Measurements from ENCODE around the gene MTARC2.

Gene MTARC2

GRCh38 chr1:220827445-220828178 is 79.5 kb downstream of the MTARC2 start:
- no peak for DNase-seq (ENCODE audit: low read depth, low spot score)

DNA sequence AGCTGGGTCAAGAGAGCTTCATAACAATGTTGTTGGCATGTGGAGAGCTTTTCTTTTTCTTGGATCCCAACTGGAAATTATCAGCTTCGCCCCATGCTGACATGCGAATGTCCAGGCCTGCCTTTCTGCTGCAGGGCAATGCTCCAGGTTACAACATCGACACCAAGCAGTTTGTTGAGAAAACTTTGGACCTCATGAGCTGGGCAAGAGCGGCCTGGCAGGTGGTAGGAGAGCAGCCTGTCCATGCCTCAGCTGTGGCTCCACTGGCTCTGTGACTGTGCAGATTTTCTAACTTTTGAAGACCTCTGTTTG is 80.0 kb downstream of the MTARC2 start:
- no peak for DNase-seq (ENCODE audit: low read depth, low spot score)

DNA sequence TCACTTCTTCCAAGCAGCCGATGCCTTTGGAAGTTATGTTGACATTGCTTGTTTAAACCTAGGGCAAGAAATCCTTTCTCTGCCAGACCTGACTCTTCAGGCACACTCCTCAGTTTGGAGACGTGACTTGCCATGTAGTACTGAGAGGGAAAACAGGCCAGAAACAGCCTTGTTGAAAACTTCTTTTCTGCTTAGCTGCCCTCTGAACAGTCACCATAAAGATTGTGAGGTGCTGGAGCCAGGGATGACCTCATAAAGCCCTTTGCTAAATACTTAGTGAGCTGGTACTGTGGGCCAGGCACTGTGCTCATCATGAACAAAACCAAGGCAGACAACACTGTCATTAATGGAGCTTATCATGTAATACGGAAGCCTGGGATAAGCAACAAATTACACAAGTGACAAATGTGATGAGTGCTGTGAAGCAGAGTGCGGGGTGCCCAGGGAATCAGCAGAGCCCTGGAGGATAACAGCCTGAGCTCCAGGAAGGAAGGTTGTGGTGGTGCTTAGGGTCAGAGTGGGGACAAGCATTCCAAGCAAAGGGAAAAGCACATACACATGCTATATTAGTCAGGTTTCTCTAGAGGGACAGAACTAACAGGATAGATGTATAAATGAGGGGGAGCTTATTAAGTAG is 80.9 kb downstream of the MTARC2 start:
- no peak for DNase-seq (ENCODE audit: low read depth, low spot score)

DNA sequence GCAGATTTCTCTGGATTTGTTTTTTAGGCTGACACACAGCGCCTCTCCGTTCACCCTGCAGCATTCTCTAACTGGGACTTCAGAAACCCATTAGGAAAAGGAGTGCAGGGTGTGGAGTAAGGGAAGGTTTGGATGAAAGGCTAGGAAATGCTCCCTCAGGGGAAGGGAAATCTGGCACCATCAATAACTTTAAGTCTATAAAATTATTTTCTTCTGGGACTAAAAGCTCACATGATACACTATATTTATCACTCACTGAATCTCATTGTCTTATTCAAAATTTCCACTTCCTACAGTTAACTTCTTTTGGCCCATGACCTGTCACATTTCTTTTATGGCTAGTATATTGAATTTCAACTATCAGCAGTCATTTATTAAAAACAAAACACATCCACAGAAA is 85.3 kb downstream of the MTARC2 start:
- no peak for DNase-seq (ENCODE audit: low read depth, low spot score)
